Measurements from ENCODE around the gene KCNK7.
"Not testable (repeated sequence)": the region's sequence is repeated elsewhere in the genome, so short reads cannot be mapped to it uniquely, and the experiment has no call there.

The KCNK7 gene, protein sequence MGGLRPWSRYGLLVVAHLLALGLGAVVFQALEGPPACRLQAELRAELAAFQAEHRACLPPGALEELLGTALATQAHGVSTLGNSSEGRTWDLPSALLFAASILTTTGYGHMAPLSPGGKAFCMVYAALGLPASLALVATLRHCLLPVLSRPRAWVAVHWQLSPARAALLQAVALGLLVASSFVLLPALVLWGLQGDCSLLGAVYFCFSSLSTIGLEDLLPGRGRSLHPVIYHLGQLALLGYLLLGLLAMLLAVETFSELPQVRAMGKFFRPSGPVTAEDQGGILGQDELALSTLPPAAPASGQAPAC

GRCh38 chr11:65595543-65596281, at the start of gene KCNK7:
Gene KCNK7, minus strand, starts transcription at chr11:65595800. Its CDS starts 28 bp downstream, at chr11:65595772.
- no peak for DNase-seq

DNA sequence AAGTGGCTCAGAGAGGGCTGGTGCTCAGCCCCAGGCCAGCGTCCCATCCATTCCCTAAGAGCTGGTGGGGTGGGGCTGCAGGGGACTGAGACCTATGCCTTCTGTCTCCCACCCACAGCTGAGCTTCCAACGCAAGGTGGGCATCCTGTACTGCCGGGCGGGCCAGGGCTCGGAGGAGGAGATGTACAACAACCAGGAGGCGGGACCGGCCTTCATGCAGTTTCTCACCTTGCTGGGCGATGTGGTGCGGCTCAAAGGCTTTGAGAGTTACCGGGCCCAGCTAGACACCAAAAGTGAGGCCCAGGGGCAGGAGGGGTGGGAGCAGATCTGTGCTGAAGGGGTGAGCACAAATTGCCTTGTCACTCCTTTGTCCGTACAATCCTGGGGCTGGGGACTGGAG, 49.2 kb upstream of the KCNK7 start:
- no peak for DNase-seq

DNA sequence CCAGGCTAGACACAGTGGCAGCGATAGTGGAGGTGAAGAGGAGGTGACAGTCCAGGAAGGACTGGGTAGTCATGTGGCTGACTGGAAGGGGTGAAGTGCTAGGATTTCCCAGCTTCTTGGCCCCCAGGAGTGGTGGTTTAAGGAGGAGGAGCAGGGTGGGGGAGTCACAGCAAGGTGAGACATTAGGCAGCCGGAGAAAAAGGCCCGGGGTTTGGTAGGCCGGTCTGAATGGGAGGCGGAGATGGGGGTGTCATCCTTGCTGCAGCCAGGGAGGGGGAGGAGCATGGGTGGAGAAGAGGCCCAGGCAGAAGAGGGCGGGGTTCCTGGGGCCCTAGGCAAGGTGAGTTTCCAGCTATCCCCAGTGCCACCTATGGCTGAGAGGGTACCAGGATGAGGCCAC, 48.4 kb upstream of the KCNK7 start:
- DNase-seq, result peak in 1 of 2 donors; percentile 51

DNA sequence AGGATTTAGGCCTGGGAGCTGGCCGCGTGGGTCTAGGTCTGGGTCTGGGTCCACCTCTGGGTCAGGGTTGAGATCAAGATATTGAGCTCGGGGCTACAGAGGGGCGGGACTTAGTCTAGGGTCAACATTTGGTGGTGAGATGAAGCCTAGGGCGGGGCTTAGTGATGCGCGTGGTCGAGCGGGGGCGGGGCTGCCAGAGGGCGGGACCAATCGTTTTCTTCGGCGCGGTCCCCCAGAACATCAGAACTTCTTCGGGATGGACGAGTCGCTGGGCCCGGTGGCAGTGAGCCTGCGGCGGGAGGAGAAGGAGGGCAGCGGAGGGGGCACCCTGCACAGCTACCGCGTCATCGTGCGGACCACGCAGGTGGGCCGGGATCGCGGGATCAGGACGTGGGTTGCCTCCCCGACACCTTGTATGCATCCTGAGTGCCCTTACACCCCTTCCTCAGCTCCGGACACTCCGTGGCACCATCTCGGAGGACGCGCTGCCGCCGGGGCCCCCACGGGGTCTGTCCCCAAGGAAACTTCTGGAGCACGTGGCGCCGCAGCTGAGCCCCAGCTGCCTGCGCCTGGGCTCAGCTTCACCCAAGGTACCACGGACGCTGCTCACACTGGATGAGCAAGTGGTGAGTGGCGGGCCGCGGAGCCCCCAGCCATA, 46.5 kb upstream of the KCNK7 start:
- DNase-seq, result peak in 1 of 2 donors; percentile 39

DNA sequence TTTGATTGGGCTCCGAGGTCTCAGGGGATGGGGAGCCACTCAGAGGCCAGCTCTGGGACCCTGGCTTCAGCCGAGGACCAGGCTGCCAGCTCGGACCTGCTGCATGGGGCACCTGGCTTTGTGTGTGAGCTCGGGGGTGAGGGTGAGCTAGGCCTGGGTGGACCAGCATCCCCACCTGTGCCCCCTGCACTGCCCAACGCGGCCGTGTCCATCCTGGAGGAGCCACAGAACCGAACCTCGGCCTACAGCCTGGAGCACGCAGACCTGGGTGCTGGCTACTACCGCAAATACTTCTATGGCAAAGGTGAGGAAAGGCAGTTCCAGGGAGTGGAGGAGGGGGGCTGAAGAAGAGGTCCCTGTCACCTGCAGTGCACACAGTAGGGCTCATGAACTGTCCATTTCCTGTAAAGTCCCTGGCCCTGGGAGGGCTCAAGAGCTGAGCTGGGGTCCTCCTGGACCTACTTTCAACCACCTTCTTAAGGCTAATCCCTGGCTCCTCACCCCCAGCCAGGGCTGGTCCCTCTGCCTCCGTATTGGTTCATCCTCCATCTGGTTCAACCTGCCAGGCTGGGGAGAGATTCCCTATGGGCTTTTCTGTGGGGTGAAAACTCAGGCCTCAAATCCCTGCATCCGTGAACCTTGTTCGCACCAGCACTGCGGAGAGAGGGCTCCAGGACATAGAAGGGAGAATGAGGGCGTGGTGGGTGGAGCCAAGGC, 45.9 kb upstream of the KCNK7 start:
- no peak for DNase-seq

- DNase-seq, result peak in 1 of 2 donors; percentile 49
These were observed 45.1 kb upstream of the KCNK7 start for GRCh38 chr11:65640483-65641296.

DNA sequence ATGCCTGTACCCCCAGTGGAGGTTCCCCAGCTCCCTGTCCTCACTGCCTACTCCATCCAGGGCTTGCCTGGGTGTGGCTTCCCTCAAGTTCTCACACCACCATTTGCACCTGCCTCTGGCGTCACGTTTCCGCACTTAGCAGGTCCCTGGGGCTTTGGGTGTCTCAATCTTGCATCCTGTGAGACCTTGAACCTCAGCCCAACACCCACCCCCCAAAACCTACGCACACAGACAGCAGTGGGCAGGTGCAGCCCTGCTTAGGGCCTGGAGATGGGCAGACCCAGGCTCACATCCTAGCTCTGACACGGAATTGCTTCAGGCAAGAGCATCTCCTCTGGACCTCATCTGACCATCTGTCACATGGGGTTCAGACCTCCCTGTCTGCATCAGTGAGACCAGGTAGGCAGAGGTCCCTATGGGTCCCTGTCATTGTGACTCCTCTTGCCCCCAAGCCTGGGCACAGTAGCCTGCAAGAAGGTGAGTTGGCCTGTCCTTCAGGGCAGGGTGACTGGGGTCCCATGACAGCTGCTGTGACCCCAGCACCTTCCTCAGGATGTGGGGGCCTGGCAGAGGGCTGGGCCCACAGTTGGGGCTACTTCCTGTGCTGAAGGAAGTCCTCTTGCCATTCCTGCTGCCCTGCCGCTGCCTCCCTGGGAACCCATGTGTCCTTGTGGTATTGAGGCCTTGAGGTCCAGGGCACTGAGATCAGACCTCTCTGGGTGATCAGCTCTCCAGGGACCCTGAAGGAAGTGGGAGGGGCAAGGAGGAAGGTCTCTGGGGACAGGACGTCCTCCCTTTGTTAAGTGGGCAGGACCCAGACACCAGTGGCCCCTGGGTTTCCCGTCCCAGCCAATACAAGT, 44.3 kb upstream of the KCNK7 start:
- DNase-seq, result peak; percentile 48 to 50

- DNase-seq, result not testable (repeated sequence)
These were observed 43.6 kb upstream of the KCNK7 start for GRCh38 chr11:65639228-65639597.

GRCh38 chr11:65637794-65638419, 42.3 kb upstream of the KCNK7 start, which contains the start of gene SIPA1:
Gene SIPA1, plus strand, starts transcription at chr11:65638101. Its CDS starts 2,821 bp downstream, at chr11:65640922.
- peak; percentile 76 to 84 for DNase-seq

GRCh38 chr11:65637032-65637557, 41.5 kb upstream of the KCNK7 start:
- DNase-seq, result no peak

DNA sequence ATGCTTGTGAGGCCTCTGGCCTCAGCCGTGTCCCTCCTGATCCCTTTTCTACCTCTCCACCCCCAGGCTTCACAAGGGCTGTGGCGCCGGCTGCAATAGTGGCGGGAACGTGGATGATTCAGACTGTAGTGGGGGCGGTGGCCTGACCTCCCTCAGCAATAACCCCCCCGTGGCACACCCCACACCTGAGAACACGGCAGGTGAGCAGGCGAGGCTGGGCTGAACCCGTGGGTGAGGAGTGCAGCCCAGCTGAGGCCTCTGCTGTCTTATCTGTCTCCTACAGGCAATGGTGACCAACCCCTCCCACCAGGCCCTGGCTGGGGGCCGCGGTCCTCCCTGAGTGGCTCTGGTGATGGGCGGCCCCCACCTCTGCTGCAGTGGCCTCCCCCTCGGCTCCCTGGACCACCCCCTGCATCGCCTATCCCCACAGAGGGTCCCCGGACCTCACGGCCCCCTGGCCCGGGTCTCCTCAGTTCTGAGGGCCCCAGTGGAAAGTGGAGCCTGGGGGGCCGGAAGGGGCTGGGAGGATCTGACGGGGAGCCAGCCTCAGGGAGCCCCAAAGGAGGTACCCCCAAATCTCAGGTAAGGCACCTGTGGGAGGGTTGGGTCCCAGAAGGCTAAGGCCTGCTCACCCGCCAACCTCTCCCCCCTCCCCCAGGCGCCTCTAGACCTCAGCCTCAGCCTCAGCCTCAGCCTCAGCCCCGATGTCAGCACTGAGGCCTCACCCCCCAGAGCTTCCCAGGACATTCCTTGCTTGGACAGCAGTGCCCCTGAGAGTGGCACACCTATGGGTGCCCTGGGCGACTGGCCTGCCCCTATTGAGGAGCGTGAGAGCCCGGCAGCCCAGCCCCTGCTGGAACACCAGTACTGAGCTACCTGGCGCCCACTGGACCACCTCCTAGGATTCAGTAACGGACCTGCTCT, 40.8 kb upstream of the KCNK7 start:
- no peak for DNase-seq

DNA sequence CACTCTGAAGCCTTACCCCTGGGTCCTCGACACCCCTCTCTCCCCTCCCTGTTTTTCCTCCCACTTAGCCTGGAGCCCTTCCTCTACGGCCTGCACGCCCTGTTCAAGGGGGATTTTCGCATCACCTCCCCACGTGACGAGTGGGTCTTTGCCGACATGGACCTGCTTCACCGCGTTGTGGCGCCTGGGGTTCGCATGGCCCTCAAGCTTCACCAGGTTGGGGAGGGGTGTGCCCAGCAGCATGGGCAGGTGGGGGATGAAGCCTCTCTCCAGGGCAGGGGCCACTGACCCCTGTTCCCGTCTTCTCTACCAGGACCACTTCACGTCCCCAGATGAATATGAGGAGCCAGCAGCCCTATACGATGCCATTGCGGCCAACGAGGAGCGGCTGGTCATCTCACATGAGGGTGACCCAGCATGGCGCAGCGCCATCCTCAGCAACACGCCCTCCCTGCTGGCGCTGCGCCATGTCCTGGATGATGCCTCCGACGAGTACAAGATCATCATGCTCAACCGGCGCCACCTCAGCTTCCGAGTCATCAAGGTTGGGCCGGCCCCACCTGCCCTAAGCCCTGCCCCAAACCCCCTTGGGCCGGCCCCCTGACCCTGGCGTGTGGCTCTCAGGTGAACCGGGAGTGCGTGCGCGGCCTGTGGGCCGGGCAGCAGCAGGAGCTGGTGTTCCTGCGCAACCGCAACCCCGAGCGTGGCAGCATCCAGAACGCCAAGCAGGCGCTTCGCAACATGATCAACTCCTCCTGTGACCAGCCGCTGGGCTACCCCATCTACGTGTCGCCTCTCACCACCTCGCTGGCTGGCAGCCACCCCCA, 39.5 kb upstream of the KCNK7 start:
- no peak for DNase-seq

- DNase-seq, result no peak
These were observed 38.8 kb upstream of the KCNK7 start for GRCh38 chr11:65634440-65634839.

DNA sequence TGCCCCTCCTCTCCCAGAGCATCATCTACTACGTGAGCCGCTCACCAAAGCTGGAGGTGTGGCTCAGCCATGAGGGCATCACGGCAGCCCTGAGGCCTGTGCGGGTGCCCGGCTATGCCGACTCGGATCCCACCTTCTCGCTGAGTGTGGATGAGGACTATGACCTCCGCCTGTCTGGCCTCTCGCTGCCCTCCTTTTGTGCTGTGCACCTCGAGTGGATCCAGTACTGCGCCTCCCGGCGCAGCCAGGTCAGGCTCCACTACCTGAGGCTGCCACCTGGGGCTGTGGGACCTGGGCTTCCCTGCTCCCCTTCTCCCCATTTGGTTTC, 38.5 kb upstream of the KCNK7 start:
- DNase-seq, result no peak

DNA sequence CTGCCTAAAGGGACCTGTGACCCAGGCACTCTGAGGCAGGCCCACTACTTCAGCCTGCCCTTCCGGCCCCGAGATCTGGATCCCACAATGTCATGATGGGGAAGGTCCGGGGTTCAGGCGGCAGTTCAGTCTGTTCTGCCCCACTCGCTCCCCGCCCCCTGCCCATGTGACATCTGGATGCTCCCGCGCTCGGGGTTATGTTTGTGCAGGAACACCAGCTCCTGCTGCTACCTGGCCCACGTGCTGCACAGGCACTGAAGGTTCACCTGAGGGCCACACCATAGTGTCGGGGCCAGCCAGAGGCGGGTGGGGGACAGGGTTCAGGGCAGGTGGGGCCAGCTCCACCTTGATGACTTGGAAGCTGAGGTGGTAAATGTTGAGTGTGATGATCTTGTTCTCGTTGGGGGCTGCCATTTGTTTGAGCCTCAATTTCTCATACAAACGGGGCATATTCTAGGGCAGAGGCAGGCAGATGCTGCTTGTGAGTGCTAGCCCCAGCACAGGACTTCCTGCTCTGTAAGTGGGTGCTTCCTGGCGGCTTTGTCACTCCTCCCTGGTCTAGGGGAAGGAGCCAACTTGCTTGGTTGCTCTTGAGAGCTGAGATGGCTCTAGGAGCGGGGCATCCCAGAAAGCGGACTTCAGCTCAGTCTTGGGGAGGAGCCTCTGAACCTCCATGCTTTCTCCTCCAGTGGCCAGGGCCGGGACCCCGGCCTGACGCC, 37.9 kb upstream of the KCNK7 start:
- DNase-seq, result no peak

GRCh38 chr11:65630215-65630614, 34.6 kb upstream of the KCNK7 start:
- DNase-seq, result no peak

- DNase-seq, result no peak
These were observed 34.0 kb upstream of the KCNK7 start for GRCh38 chr11:65629579-65629978.

- DNase-seq, result no peak
These were observed 31.6 kb upstream of the KCNK7 start for GRCh38 chr11:65627202-65627601.

Measured in stimulated activated CD4-positive, alpha-beta T cell treated with anti-CD3 and anti-CD28 coated beads, Interleukin-2, amount 100 ng/mL, for 24 hours (primary cell).